HEK293T (cell line): ENCODE measurements around the gene OCA2.

Source experiments
- CTCF ChIA-PET: fragments of 350-600 bp; formaldehyde crosslinking; extraction: SDS; loops from one replicate; lab custom pipeline; 2021; ENCODE audit warnings: antibody characterized with exemption, inconsistent platforms; lab: Yijun Ruan, JAX
- POLR2A ChIA-PET: fragments of 350-600 bp; formaldehyde crosslinking; extraction: SDS; loops from one replicate; lab custom pipeline; 2020; ENCODE audit warnings: antibody characterized with exemption, inconsistent platforms; lab: Yijun Ruan, JAX
- DNase-seq: peaks from one replicate; pipeline ENCODE4 v3.0.0; 2012; ENCODE audit warnings: mixed read lengths; ENCODE audit errors: extremely low spot score
- ARNT ChIP-seq: fragments of 450-650 bp; IDR thresholded peaks from 2 replicates; pipeline ENCODE4 v1.6.1; 2017; ENCODE audit warnings: mild to moderate bottlenecking
- BHLHE40 ChIP-seq: fragments of 450-650 bp; IDR thresholded peaks from 2 replicates; pipeline ENCODE4 v1.6.1; 2016; ENCODE audit warnings: mild to moderate bottlenecking, moderate library complexity, borderline replicate concordance
- CTBP1 ChIP-seq: fragments of 450-650 bp; IDR thresholded peaks from 2 replicates; pipeline ENCODE4 v1.6.1; 2016; ENCODE audit warnings: borderline replicate concordance
- ELF4 ChIP-seq: fragments of 450-650 bp; IDR thresholded peaks from 2 replicates; pipeline ENCODE4 v1.6.1; 2017; ENCODE audit warnings: antibody characterized with exemption
- FOXA1 ChIP-seq: fragments of 450-650 bp; IDR thresholded peaks from 2 replicates; pipeline ENCODE4 v1.6.1; 2016; ENCODE audit warnings: mild to moderate bottlenecking
- FOXK2 ChIP-seq: fragments of 450-650 bp; IDR thresholded peaks from 2 replicates; pipeline ENCODE4 v1.6.1; 2016; ENCODE audit warnings: mild to moderate bottlenecking
- FOXM1 ChIP-seq: fragments of 450-650 bp; IDR thresholded peaks from 2 replicates; pipeline ENCODE4 v1.6.1; 2017; ENCODE audit warnings: mild to moderate bottlenecking, borderline replicate concordance
- HDGF ChIP-seq: fragments of 450-650 bp; IDR thresholded peaks from 2 replicates; pipeline ENCODE4 v1.6.1; 2017; ENCODE audit warnings: antibody characterized with exemption, borderline replicate concordance
- L3MBTL2 ChIP-seq: fragments of 450-650 bp; conservative IDR thresholded peaks from 2 replicates; pipeline ENCODE4 v1.6.1; 2016; ENCODE audit warnings: mild to moderate bottlenecking
- LEF1 ChIP-seq: fragments of 450-650 bp; IDR thresholded peaks from 2 replicates; pipeline ENCODE4 v1.6.1; 2017; ENCODE audit warnings: mild to moderate bottlenecking, borderline replicate concordance
- NFRKB ChIP-seq: fragments of 450-650 bp; IDR thresholded peaks from 2 replicates; pipeline ENCODE4 v1.6.1; 2016; ENCODE audit warnings: mild to moderate bottlenecking, moderate library complexity
- SP1 ChIP-seq: fragments of 450-650 bp; IDR thresholded peaks from 2 replicates; pipeline ENCODE4 v1.6.1; 2017
- SUZ12 ChIP-seq: fragments of 450-650 bp; IDR thresholded peaks from 2 replicates; pipeline ENCODE4 v1.6.1; 2016; ENCODE audit warnings: mild to moderate bottlenecking
- TARDBP ChIP-seq: fragments of 450-650 bp; IDR thresholded peaks from 2 replicates; pipeline ENCODE4 v1.6.1; 2016
- ZNF384 ChIP-seq: fragments of 450-650 bp; IDR thresholded peaks from 2 replicates; pipeline ENCODE4 v1.6.1; 2016
- TF ChIP-seq, protein P1 (sequence below): fragments of 450-650 bp; IDR thresholded peaks from 2 replicates; pipeline ENCODE4 v1.6.1; 2016

The OCA2 gene

DNA sequence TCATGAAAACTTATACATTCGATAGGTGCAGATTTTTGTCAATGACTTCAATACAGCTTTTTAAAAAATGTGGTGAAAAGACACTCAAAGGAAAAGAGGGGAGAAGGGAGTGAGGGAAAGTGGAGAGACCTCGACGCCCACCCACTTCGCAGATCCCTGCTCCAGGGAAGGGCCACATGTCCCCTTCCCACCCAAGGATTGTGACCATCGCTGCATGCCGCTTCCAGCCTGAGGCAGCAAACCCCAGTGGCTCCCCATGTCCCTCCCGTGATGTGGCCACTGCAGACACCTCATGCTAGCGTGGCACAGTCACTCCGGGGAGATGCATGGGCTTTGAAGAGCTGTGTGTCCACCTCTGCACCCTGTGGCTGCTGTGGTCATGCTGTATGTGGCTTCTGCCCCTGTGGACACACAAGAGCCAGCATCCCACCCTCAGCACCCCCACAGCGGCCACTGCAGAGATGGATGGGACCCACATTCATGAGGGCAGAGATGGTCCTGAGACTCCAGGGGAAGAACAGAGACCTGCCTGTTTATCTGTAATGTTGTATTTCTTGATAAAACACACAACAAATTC is 230.2 kb downstream of the OCA2 start:
- DNase-seq: no peak
- ChIA-PET POLR2A (no interaction called here), CTCF (no interaction called here)
- TF ChIP-seq FOXK2: no peak
- no peak for TF ChIP-seq FOXA1
- no peak for TF ChIP-seq ZNF384

DNA sequence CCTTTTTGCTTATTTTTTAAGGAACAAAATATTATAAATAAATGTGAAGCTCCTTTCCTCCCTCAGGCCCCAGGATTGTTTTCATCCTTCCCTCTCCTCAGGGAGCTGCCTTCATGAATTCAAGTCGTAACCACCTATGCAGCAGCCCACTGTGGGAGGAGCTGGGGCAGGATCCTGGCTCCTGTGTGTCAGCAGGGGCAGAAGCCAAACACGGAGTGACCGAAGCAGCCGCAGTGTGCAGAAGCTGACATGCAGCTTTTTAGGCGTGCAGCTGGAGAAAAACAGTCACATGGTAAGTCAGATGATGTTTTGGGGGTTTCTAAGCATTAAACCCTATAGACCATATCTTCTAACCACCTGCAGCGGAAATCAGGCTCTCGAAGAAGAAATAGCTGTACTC is 231.3 kb downstream of the OCA2 start:
- ChIA-PET POLR2A (no interaction called here), CTCF (no interaction called here)
- no peak for TF ChIP-seq HDGF
- TF ChIP-seq SUZ12: no peak
- TF ChIP-seq SP1: no peak
- TF ChIP-seq ARNT: no peak
- TF ChIP-seq FOXK2: no peak
- no peak for DNase-seq

DNA sequence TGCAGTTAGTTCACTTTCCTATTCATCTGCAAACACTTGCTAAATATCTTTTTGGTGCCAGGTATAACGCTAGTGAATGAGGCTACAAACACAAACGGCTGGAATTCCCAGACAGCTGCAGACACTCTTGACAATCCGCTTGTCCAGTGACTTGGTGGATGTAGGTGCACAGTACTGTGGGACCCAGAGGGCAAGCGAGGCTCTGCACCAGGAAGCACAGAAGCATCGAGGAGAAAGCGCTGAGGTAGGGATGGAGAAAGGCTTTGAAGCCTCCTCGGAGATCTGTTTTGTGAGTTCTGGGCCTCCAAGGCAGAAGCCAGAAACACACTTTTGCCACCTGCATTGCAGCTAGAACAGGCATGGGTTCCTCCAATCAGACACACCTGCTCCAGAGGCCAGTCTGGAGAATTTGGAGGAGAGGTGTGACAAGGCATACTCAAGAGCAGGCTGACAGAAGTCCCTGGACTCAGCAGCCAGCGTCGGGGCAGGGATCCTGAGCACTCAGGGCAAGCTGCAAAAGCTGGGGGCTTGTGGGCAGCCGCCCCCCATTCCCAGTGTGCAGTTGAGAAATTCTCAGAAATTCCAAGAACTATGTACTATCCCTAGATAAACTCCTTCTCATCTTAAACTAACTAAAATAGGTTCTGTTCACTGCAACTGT is 232.5 kb downstream of the OCA2 start:
- ChIA-PET POLR2A (no interaction called here), CTCF (no interaction called here)
- TF ChIP-seq CTBP1 (no peak), NFRKB (no peak), SP1 (no peak), SUZ12 (no peak), BHLHE40 (no peak), ZNF384 (no peak), TARDBP (no peak), HDGF (no peak), L3MBTL2 (no peak)
- no peak for DNase-seq

DNA sequence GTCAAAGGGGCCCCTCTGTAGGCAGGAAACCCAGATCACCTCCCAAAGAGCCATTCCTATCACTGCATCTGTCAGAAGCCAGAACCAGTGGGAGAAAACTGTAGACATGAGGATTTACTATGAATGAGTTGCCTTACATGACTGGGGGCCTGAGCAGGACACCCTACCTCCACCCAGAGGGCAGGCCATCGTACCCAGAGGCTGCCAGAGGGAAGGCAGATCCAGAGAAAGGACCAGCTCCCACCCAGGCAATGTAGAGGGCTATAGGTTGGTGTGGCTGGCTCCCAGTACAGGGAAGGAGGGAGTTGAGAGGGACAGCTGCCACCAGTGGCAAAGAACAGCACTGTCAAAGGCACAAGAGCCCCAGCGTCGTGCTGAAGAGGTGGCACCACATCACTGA is 233.2 kb downstream of the OCA2 start:
- DNase-seq: no peak
- ChIA-PET CTCF (no interaction called here), POLR2A (no interaction called here)
- TF ChIP-seq ARNT: no peak
- no peak for TF ChIP-seq CTBP1
- no peak for TF ChIP-seq TARDBP
- no peak for TF ChIP-seq ZNF384
- TF ChIP-seq SP1: no peak
- no peak for TF ChIP-seq ELF4
- TF ChIP-seq HDGF: no peak
- no peak for TF ChIP-seq NFRKB
- TF ChIP-seq FOXA1: no peak
- TF ChIP-seq SUZ12: no peak
- TF ChIP-seq L3MBTL2: no peak
- no peak for TF ChIP-seq FOXK2
- TF ChIP-seq BHLHE40: no peak
- no peak for TF ChIP-seq LEF1
- no peak for TF ChIP-seq FOXM1
- TF ChIP-seq, protein P1, sequence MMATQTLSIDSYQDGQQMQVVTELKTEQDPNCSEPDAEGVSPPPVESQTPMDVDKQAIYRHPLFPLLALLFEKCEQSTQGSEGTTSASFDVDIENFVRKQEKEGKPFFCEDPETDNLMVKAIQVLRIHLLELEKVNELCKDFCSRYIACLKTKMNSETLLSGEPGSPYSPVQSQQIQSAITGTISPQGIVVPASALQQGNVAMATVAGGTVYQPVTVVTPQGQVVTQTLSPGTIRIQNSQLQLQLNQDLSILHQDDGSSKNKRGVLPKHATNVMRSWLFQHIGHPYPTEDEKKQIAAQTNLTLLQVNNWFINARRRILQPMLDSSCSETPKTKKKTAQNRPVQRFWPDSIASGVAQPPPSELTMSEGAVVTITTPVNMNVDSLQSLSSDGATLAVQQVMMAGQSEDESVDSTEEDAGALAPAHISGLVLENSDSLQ: no peak

DNA sequence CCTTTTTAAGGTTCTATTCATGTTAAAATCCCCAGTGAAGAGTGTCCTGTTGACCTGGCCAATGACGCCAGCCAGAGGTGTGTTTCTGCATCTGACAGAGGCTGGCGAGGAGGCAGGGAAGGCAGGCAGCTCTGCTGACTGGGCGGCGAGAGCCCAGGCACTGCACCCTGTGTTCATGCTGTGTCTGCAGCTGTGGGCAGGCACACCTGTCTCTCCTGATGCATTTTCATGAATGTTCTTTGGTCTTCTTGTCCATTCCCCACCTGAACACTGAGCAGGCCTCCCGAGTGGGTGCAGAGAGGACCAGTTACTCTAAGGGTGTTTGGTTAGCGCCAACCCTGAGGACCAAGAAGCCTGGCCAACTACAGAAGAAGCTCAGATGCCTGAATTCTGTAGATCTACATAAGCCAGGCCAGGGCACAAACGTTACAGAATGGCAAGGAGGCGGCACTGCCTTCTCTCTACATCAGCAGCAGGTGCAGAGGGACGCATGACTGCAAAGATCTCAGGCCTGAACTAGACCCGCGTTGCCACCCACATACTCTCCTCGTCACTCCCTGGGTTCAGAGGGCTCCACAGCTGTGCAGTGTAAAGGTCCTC is 233.7 kb downstream of the OCA2 start:
- ChIA-PET POLR2A (no interaction called here), CTCF (no interaction called here)
- no peak for TF ChIP-seq HDGF
- no peak for TF ChIP-seq CTBP1
- TF ChIP-seq, protein P1: no peak
- TF ChIP-seq SP1: no peak
- DNase-seq: no peak

DNA sequence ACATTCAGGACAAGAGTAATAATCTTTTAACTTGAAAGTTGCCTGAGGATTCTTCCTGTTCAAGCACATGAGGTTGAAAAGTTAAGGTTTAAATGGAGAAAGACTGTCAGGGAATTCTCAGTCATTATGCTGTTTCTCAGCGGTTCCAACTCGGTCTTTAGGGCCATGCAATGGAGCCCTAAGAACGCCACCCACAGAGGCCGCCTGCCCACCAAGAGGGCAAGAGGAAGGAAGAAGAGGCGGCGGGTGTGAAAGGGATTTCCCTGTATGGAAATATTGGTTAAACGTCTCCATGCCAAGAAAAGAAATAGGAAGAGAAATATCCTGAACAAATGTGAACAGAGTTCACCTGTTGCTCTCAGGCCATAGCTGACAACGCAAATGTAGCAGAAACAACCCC is 234.4 kb downstream of the OCA2 start:
- no peak for DNase-seq
- ChIA-PET CTCF (no interaction called here), POLR2A (no interaction called here)
- TF ChIP-seq FOXM1 (no peak), FOXA1 (no peak), FOXK2 (no peak), CTBP1 (no peak)

DNA sequence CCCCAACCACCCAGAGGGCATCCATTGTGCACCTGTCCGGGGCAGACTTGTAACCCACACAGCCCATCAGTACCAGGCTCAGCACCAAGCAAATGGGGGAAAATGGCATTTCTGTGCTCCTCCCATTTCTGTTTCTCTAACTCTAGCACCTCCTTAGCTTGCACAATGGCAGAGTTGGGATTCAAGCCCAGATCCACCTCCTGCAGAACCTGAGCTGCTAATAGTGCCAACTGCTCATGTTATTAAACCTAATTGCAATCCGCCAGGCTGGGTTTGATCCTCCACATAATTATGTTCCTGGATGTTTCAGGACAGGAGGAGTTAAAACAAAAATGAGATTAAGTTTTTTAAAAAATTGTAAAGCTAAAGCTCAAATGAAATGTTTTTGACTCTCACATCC is 235.0 kb downstream of the OCA2 start:
- no peak for TF ChIP-seq ELF4
- TF ChIP-seq CTBP1: no peak
- TF ChIP-seq, protein P1: no peak
- no peak for TF ChIP-seq FOXM1
- POLR2A ChIA-PET: no interaction called here
- DNase-seq: no peak
- CTCF ChIA-PET: no interaction called here
